ENCODE results near the gene TMEM119.

DNA sequence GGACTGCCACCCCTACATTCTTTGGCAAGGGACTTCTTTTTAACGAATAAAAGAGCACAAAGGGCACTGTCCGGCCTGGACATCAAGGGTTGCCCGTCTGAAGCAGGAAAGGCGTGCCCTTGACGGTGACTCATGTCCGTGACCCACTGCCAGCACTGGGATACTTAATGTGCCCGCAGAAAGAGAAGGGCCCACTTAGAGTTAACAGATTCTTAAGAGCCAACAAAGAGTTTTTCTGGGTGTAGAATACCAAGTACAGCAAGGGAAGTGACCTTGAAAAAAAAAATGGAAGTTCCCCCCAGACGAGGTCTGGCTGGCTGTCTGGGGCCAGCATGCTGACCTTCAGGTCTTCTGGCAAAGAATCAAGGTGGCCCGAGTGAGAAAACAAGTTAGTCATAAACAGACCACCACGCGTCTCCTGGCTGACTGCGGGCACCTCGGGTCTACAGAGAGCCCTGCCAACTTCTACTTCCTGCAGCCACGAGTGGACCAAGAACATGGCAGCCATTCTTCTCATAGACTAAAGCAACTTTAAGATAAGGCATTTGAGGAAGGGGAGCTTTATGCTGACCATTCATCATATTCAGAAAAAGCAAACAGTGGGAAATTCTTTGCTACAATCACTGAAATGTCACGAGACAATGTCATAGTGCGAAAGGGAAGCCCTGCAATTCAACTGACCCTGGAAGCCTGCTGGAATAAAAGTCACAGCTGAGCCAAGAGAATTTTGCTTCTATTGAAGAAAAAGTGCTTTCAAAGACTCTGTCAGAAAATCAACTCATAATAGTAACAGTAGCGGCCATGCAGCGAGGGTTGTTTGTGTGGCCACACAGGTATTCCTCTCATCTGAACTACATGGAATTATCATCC is 46.3 kb upstream of the TMEM119 start:
- TF ChIP-seq ZNF274 (IDR thresholded peaks at IDR 0.05; ENCODE audit: borderline replicate concordance, extremely low read depth, low read length) (no peak), CBX5 (IDR thresholded peaks at IDR 0.05; ENCODE audit: low read depth, low read length) (no peak), POLR2A (IDR thresholded peaks at IDR 0.05; ENCODE audit: control extremely low read depth in 1 of 2, low read depth in 2 of 2, low read length in 2 of 2) (no peak)
